Naive thymus-derived CD4-positive, alpha-beta T cell (primary cell): ENCODE results near the gene CDC7. TPM values are rescaled to one million over a fixed set of nuclear protein-coding genes. Genes with fewer than 3 reads are reported as not detected.
A peak's percentile ranks its signal among the peaks of the same experiment; 100 is the strongest.

Experiments
- ATAC-seq: fragments of 150-1000 bp; cut with Tn5 transposase; 2 replicates; pipeline ENCODE4 v1.10.0; 2021; ENCODE audit warnings: mild to moderate bottlenecking, moderate library complexity
- CTCF ChIA-PET: fragments of 350-600 bp; sonication (Branson Sonifier 250); formaldehyde crosslinking; loops from one replicate; lab custom pipeline; 2021; ENCODE audit warnings: antibody characterized with exemption; lab: Charles Lee
- POLR2A ChIA-PET: fragments of 350-600 bp; sonication (Branson Sonifier 250); formaldehyde crosslinking; loops from one replicate; lab custom pipeline; 2021; ENCODE audit warnings: antibody characterized with exemption, inconsistent platforms; lab: Charles Lee
- DNase-seq, 9 donors: peaks; one replicate each; pipeline versions ENCODE4 v3.0.0 to v3.0.0-alpha.2; 2020 to 2022; ENCODE audit warnings: mixed read lengths in 1 of 9
- H3K27ac ChIP-seq: one replicate; pipeline ENCODE4 v1.7.0; 2013; ENCODE audit warnings: mild to moderate bottlenecking, low read depth, low read length, moderate library complexity
- H3K27me3 ChIP-seq, 2 donors: one replicate each; pipeline ENCODE4 v1.7.0; 2013; ENCODE audit warnings: low read length in 2 of 2, mild to moderate bottlenecking in 2 of 2, moderate library complexity in 2 of 2; ENCODE audit not compliant: control insufficient read depth in 2 of 2, insufficient read depth in 2 of 2
- H3K36me3 ChIP-seq, 3 experiments: 1 replicate in 2 of 3; 2 replicates in 1 of 3; pipeline ENCODE4 v1.7.0; 2013; ENCODE audit warnings: low read length in 3 of 3, mild to moderate bottlenecking in 3 of 3, moderate library complexity in 1 of 3; ENCODE audit not compliant: insufficient read depth in 3 of 3, control insufficient read depth in 2 of 3
- H3K4me1 ChIP-seq, 2 donors: one replicate each; pipeline ENCODE4 v1.7.0; 2013; ENCODE audit warnings: low read length in 2 of 2, mild to moderate bottlenecking in 2 of 2, moderate library complexity in 1 of 2; ENCODE audit not compliant: control insufficient read depth in 2 of 2, insufficient read depth in 2 of 2
- H3K4me3 ChIP-seq: 2 replicates; pipeline ENCODE4 v1.7.0; 2013; ENCODE audit warnings: mild to moderate bottlenecking, low read length
- H3K9me3 ChIP-seq, 3 experiments: 1 replicate in 2 of 3; 2 replicates in 1 of 3; pipeline ENCODE4 v1.7.0; 2013; ENCODE audit warnings: low read length in 3 of 3; ENCODE audit not compliant: control insufficient read depth in 2 of 3
- H3K27ac Mint-ChIP-seq, 9 donors: one replicate each; pipeline ENCODE4 v1.8.0; 2020 to 2022; ENCODE audit warnings: mixed read lengths in 9 of 9, mild to moderate bottlenecking in 8 of 9, moderate library complexity in 5 of 9, inconsistent platforms in 2 of 9
- H3K27me3 Mint-ChIP-seq, 5 donors: one replicate each; pipeline ENCODE4 v1.8.0; 2021 to 2022; ENCODE audit warnings: mixed read lengths in 5 of 5, mild to moderate bottlenecking in 1 of 5
- H3K36me3 Mint-ChIP-seq, 5 donors: one replicate each; pipeline ENCODE4 v1.8.0; 2020 to 2022; ENCODE audit warnings: mixed read lengths in 5 of 5, mild to moderate bottlenecking in 3 of 5, inconsistent platforms in 1 of 5
- H3K4me1 Mint-ChIP-seq, 7 donors: one replicate each; pipeline ENCODE4 v1.8.0; 2020 to 2022; ENCODE audit warnings: mixed read lengths in 7 of 7, mild to moderate bottlenecking in 3 of 7, inconsistent platforms in 1 of 7
- H3K4me3 Mint-ChIP-seq, 10 donors: one replicate each; pipeline ENCODE4 v1.8.0; 2020 to 2022; ENCODE audit warnings: mild to moderate bottlenecking in 10 of 10, mixed read lengths in 10 of 10, moderate library complexity in 6 of 10, inconsistent platforms in 2 of 10
- H3K9me3 Mint-ChIP-seq, 11 donors: one replicate each; pipeline ENCODE4 v1.8.0; 2020 to 2022; ENCODE audit warnings: mixed read lengths in 11 of 11, mild to moderate bottlenecking in 4 of 11, inconsistent platforms in 1 of 11, moderate library complexity in 1 of 11
- intact Hi-C, 2 donors: fragments of 100-400 bp; cut with micrococcal nuclease; formaldehyde crosslinking; loops; one replicate each; pipeline ENCODE4 v1.15.1; 2023
- polyA plus RNA-seq, 2 donors: library from polyadenylated mRNA; unstranded; fragments of 300-500 nt; fragmentation: Illumina TruSeq; gene quantifications; one replicate each; pipeline ENCODE4 v1.2.3, GENCODE V29; 2021
- total RNA-seq, 6 experiments: library from RNA in 5 of 6; stranded (reverse) in 5 of 6; gene quantifications; 1 replicate in 5 of 6; 2 replicates in 1 of 6; pipeline ENCODE4 v1.2.3 and lab custom pipeline; 2021 to 2026

The CDC7 gene
- total and polyA plus RNA-seq, 7 experiments from 2014 or later = 3.6 to 17.9 (median 5.5) TPM

DNA sequence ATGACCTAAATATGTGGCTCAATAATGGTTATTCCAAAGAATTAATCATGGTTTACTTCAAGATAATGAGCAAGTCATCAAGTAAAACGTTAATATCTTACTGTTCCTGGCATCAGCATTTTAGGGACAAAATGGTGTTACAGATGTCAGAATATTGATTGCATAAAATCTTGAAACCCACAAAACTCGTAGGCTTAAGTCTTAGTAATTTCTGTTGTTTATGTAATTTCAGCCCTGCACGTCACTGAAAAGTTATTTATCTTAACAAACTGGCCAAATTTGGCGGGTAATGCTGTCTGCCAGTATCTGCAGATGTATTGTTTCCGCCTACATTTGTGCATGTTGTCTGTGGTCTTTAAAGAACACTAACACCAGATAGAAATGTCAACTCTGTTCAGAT lies 25.8 kb downstream of the CDC7 start:
- Histone ChIP-seq H3K27ac (no peak overlapping the region), H3K36me3 (no peaks in the 10 kb centered on the region), H3K27me3 (no peaks in the 10 kb centered on the region), H3K4me1 (peaks cover 4 to 6% of the 10 kb centered on the region in 2 donors), H3K9me3 (no peaks in the 10 kb centered on the region), H3K4me3 (no peak overlapping the region)
- no peak overlapping the region for H3K4me3 Mint-ChIP-seq
- H3K27me3 Mint-ChIP-seq = no peaks in the 10 kb centered on the region
- ATAC-seq (no peak), DNase-seq (no peak)
- peaks cover 0 to 27% (median 0%) of the 10 kb centered on the region in 5 donors for H3K36me3 Mint-ChIP-seq
- ChIA-PET CTCF (interaction anchor here (1.1 to 1.3 kb wide), 2 partner anchors 13 to 400 kb away, joined by 4 read pairs; no protein-coding TSS in a partner anchor), POLR2A (no interaction called here)
- intact Hi-C loops = no loop called here
- H3K27ac Mint-ChIP-seq = no peak overlapping the region
- H3K4me1 Mint-ChIP-seq = peaks cover 10 to 34% (median 21%) of the 10 kb centered on the region in 7 donors
- H3K9me3 Mint-ChIP-seq = no peaks in the 10 kb centered on the region

DNA sequence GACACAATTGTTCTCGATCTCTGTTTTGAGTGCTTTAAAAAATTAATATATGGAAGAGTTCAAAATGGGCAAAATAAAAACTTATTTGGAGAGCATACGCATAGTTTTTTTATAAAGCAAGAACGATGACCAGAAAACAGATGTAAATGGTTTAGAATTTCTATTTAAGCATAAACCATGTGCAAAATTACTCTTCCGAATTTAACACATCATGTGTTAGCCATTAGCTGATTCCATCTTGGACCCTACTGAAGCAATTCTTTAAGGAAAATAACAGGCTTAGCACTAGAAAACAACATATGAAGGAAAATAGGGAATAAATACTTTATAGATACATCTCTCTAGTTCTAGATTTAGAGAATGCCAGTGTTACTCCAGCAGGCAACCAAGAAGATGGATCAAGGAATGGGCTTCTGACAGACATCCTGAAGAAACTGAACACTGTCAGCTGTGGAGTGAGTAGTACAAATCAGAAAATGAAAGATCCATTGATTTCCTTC lies 26.7 kb downstream of the CDC7 start:
- CTCF ChIA-PET = no interaction called here
- Mint-ChIP-seq H3K27ac (no peak overlapping the region), H3K27me3 (no peaks in the 10 kb centered on the region), H3K9me3 (no peaks in the 10 kb centered on the region), H3K36me3 (peaks cover 0 to 27% (median 0%) of the 10 kb centered on the region in 5 donors), H3K4me3 (no peak overlapping the region), H3K4me1 (peaks cover 10 to 32% (median 21%) of the 10 kb centered on the region in 7 donors)
- no peak overlapping the region for H3K4me3 ChIP-seq
- no peaks in the 10 kb centered on the region for H3K9me3 ChIP-seq
- no peak for ATAC-seq
- H3K4me1 ChIP-seq = peaks cover 4 to 6% of the 10 kb centered on the region in 2 donors
- no peak overlapping the region for H3K27ac ChIP-seq
- POLR2A ChIA-PET = no interaction called here
- intact Hi-C loops = no loop called here
- no peak for DNase-seq
- H3K27me3 ChIP-seq = no peaks in the 10 kb centered on the region
- H3K36me3 ChIP-seq = no peaks in the 10 kb centered on the region

DNA sequence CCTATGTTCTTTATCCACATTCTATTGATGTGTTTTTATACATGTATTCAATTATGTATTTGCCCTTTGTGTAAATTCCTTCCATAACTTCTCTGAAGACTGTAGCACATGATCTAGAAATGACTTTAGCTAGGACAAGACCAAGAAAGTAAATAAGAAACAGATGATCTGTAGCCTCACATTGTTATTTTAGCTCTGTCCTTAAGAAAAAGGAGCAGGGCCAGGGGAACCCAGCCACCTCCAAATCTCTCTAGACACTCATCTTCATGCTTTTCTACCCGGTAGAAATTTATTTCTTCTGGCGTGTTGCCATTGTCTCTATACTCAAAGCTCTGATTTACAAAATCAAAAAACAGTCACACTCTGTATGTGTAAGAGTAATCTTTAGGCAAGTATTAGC lies 27.1 kb downstream of the CDC7 start:
- H3K36me3 ChIP-seq = no peaks in the 10 kb centered on the region
- CTCF ChIA-PET = no interaction called here
- H3K27ac Mint-ChIP-seq = no peak overlapping the region
- no peaks in the 10 kb centered on the region for H3K27me3 Mint-ChIP-seq
- no peaks in the 10 kb centered on the region for H3K9me3 ChIP-seq
- no peaks in the 10 kb centered on the region for H3K9me3 Mint-ChIP-seq
- POLR2A ChIA-PET = no interaction called here
- H3K27me3 ChIP-seq = no peaks in the 10 kb centered on the region
- peaks cover 0 to 26% (median 0%) of the 10 kb centered on the region in 5 donors for H3K36me3 Mint-ChIP-seq
- H3K4me3 Mint-ChIP-seq = no peak overlapping the region
- intact Hi-C loops = no loop called here
- H3K4me3 ChIP-seq = no peak overlapping the region
- peaks cover 10 to 33% (median 21%) of the 10 kb centered on the region in 7 donors for H3K4me1 Mint-ChIP-seq
- no peak overlapping the region for H3K27ac ChIP-seq
- no peak for DNase-seq
- no peak for ATAC-seq
- H3K4me1 ChIP-seq = peaks cover 4 to 9% of the 10 kb centered on the region in 2 donors

DNA sequence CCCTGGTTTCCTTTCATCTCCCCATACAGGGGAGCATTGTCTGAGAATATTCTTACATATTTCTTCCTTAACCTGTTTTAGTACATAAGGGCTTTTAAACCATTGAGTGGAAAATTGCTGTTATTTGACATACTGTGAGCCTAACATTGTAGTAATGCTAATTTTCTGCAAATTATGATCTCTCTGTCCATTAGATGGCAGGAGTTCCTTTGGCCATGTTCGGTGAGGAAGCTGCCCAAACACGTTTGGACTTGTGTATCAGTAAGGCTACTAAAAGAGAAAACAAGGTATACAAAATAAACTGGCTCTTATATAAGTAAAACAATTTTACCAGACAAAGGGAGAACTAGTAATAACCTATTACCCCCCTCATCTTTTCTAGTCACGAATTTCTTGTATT lies 29.2 kb downstream of the CDC7 start:
- DNase-seq (no peak), ATAC-seq (no peak)
- Histone ChIP-seq H3K4me1 (peaks cover 4 to 19% of the 10 kb centered on the region in 2 donors), H3K27me3 (no peaks in the 10 kb centered on the region), H3K36me3 (no peaks in the 10 kb centered on the region), H3K4me3 (no peak overlapping the region), H3K9me3 (no peaks in the 10 kb centered on the region), H3K27ac (no peak overlapping the region)
- ChIA-PET CTCF (interaction anchor here (1.3 kb wide), 1 partner anchor 398 kb away, joined by 3 read pairs; no protein-coding TSS in a partner anchor), POLR2A (no interaction called here)
- peaks cover 0 to 19% (median 0%) of the 10 kb centered on the region in 5 donors for H3K36me3 Mint-ChIP-seq
- no peaks in the 10 kb centered on the region for H3K27me3 Mint-ChIP-seq
- intact Hi-C loops = no loop called here
- H3K4me3 Mint-ChIP-seq = peak overlapping the region in 1 of 10 donors; percentile 17
- no peaks in the 10 kb centered on the region for H3K9me3 Mint-ChIP-seq
- peaks cover 5 to 33% (median 11%) of the 10 kb centered on the region in 7 donors for H3K4me1 Mint-ChIP-seq
- H3K27ac Mint-ChIP-seq = peak overlapping the region in 2 of 9 donors; percentile 4 to 37

DNA sequence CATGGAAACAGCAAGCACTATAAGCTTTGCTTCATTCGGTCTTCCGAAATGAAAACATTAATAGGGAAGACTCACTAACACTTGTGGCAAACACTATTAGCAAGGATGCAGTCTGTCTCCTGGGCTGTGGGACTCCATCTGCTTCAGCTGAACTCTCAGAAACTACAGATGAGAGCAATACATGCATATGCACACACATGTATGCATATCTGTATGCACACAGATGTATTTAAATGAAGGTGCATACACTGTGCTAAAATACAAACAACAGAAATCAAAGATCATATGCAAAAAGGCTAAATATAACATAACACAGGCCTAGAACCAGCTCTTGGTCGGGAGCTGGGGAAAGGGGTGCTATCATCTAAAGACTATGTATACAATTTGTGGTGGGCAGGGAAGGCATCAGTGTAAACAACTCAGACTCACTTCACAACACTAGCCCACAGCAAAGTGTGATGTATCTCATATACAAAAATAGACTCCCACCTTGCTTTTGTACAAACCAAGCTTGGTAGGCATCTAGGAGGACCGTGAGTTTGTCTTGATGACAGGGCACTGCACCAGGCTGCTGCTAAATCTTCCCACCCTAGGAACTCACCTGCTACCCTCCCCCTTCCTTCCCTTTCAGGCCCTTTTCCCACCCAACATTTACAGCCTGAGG lies 32.8 kb downstream of the CDC7 start:
- Mint-ChIP-seq H3K9me3 (peaks cover 0 to 2% (median 0%) of the 10 kb centered on the region in 11 donors), H3K27ac (peak overlapping the region in 4 of 9 donors; percentile 7 to 70 (median 16)), H3K4me1 (peaks cover 5 to 41% (median 14%) of the 10 kb centered on the region in 7 donors), H3K27me3 (no peaks in the 10 kb centered on the region), H3K36me3 (peaks cover 0 to 13% (median 0%) of the 10 kb centered on the region in 5 donors), H3K4me3 (no peak overlapping the region)
- CTCF ChIA-PET = interaction anchor here (0.7 kb wide), 1 partner anchor 11 kb away, joined by 3 read pairs; no protein-coding TSS in a partner anchor
- POLR2A ChIA-PET = no interaction called here
- H3K4me1 ChIP-seq = peaks cover 4 to 19% of the 10 kb centered on the region in 2 donors
- intact Hi-C loops = no loop called here
- no peak overlapping the region for H3K4me3 ChIP-seq
- DNase-seq (no peak), ATAC-seq (peak; percentile 41)
- no peaks in the 10 kb centered on the region for H3K9me3 ChIP-seq
- no peak overlapping the region for H3K27ac ChIP-seq
- H3K27me3 ChIP-seq = no peaks in the 10 kb centered on the region
- no peaks in the 10 kb centered on the region for H3K36me3 ChIP-seq

DNA sequence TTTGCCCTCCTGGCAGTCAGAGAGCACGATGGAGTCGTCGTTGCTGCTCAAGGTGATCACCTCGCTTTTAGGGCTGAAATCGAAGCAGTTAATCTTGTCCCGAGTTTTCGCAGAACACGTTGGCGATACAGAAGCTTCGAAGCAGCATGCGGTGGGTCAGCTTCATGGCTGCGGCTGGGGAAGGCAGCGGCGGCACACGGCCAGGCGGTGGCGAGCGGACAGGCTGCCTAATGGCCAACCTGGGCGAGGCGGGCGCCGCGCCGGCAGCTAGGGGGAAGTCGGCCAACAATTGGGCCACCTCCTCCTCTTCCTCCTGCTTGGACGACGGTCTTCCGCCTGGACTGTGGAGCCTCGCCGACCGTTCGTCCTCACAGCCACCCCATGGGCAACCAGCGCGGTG lies 34.8 kb downstream of the CDC7 start:
- ChIA-PET CTCF (interaction anchor here (0.6 kb wide), 1 partner anchor 395 kb away, joined by 3 read pairs; no protein-coding TSS in a partner anchor), POLR2A (no interaction called here)
- intact Hi-C loops = no loop called here
- Mint-ChIP-seq H3K4me3 (no peak overlapping the region), H3K27me3 (no peaks in the 10 kb centered on the region), H3K9me3 (peaks cover 0 to 4% (median 0%) of the 10 kb centered on the region in 11 donors), H3K27ac (no peak overlapping the region), H3K4me1 (peaks cover 1 to 40% (median 16%) of the 10 kb centered on the region in 7 donors), H3K36me3 (peaks cover 0 to 18% (median 0%) of the 10 kb centered on the region in 5 donors)
- H3K9me3 ChIP-seq = no peaks in the 10 kb centered on the region
- H3K36me3 ChIP-seq = no peaks in the 10 kb centered on the region
- H3K4me3 ChIP-seq = no peak overlapping the region
- H3K4me1 ChIP-seq = peaks cover under 1 to 16% of the 10 kb centered on the region in 2 donors
- no peak for DNase-seq
- ATAC-seq = no peak
- no peaks in the 10 kb centered on the region for H3K27me3 ChIP-seq
- H3K27ac ChIP-seq = no peak overlapping the region
